Thyroid gland (tissue), 4 donors: ENCODE results near the gene TSGA10IP. TPM values are rescaled to one million over a fixed set of nuclear protein-coding genes. Genes with fewer than 3 reads are reported as not detected.

Experiments used
- DNase-seq, 2 donors: peaks; one replicate each; pipeline ENCODE4 v3.0.0-alpha.2; 2019
- H3K27ac ChIP-seq, 3 donors: fragments of 200-600 bp; sonication (generic); 1 replicate in 2 of 3; 2 replicates in 1 of 3; pipeline ENCODE4 v1.5.1; 2016 to 2019; ENCODE audit warnings: mild to moderate bottlenecking in 1 of 3, moderate library complexity in 1 of 3
- H3K27me3 ChIP-seq: fragments of 200-600 bp; sonication (generic); one replicate; pipeline ENCODE4 v1.5.1; 2019
- H3K36me3 ChIP-seq, 2 donors: fragments of 200-600 bp; sonication (generic); one replicate each; pipeline ENCODE4 v1.5.1; 2016 to 2019
- H3K4me1 ChIP-seq, 2 donors: fragments of 200-600 bp; sonication (generic); one replicate each; pipeline ENCODE4 v1.5.1; 2017 to 2019
- H3K4me3 ChIP-seq, 3 donors: fragments of 200-600 bp; sonication (generic); replicated peaks in 1 of 3; 1 replicate in 2 of 3; 2 replicates in 1 of 3; pipeline ENCODE4 v1.5.1; 2016; ENCODE audit warnings: mild to moderate bottlenecking in 1 of 3
- H3K9me3 ChIP-seq: fragments of 200-600 bp; sonication (generic); one replicate; pipeline ENCODE4 v1.5.1; 2017
- POLR2A ChIP-seq, 2 donors: fragments of 450-650 bp; IDR thresholded peaks; one replicate each; pipeline ENCODE4 v1.6.1; 2017; ENCODE audit warnings: antibody characterized with exemption in 2 of 2, mild to moderate bottlenecking in 2 of 2, moderate library complexity in 1 of 2
- WGBS, 2 donors: methylation state at CpG; one replicate each; pipeline ENCODE4 v1.1.5; 2017; 5-methylcytosine and 5-hydroxymethylcytosine counted together
- intact Hi-C: fragments of 100-400 bp; cut with DNase I; formaldehyde crosslinking; loops from one replicate; pipeline ENCODE4 v1.15.1; 2023
- total RNA-seq, 4 donors: library from RNA; depleted of rRNA; stranded (reverse); fragments of >200 nt; gene quantifications; one replicate each; pipeline ENCODE4 v1.2.3, GENCODE V29; 2016
- TF ChIP-seq, protein P1 (sequence below), 6 experiments: fragments of 200-600 bp in 3 of 6; fragments of 450-650 bp in 3 of 6; sonication (generic) in 3 of 6; IDR thresholded peaks; one replicate each; pipeline ENCODE4 v1.5.1; 2016 to 2019; ENCODE audit warnings: antibody characterized with exemption in 6 of 6, mild to moderate bottlenecking in 2 of 6, inconsistent platforms in 1 of 6, moderate library complexity in 1 of 6

The TSGA10IP gene
- total RNA-seq, 4 donors from 2014 or later, result 0.33 TPM; not detected in 3

DNA sequence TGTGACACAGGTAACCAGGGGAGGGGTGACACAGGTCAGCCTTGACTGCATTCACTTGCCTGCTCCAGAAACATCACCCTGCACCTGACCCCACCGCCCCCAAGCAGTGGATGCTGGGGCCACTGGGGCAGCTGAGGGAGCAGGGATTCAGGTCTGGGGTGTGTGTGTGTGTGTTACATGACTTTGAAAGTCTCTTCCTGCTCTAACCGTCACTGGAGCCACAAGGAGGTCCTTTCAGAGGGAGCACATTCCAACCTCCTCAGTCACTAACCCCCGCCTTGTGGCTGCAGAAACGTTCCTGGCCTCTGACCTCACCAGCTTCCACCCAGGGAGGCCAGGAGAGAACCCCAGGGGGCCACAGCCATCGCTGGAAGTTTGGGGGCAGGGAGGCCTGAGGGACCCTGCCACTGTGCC, 42.2 kb upstream of the TSGA10IP start:
- H3K27ac ChIP-seq, result no peak overlapping the region
- no peaks in the 10 kb centered on the region for H3K9me3 ChIP-seq
- H3K36me3 ChIP-seq, result no peaks in the 10 kb centered on the region
- no peak for TF ChIP-seq POLR2A (IDR thresholded peaks at IDR 0.05)
- TF ChIP-seq, protein P1, sequence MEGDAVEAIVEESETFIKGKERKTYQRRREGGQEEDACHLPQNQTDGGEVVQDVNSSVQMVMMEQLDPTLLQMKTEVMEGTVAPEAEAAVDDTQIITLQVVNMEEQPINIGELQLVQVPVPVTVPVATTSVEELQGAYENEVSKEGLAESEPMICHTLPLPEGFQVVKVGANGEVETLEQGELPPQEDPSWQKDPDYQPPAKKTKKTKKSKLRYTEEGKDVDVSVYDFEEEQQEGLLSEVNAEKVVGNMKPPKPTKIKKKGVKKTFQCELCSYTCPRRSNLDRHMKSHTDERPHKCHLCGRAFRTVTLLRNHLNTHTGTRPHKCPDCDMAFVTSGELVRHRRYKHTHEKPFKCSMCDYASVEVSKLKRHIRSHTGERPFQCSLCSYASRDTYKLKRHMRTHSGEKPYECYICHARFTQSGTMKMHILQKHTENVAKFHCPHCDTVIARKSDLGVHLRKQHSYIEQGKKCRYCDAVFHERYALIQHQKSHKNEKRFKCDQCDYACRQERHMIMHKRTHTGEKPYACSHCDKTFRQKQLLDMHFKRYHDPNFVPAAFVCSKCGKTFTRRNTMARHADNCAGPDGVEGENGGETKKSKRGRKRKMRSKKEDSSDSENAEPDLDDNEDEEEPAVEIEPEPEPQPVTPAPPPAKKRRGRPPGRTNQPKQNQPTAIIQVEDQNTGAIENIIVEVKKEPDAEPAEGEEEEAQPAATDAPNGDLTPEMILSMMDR (IDR thresholded peaks at IDR 0.05), result no peak
- no peak for DNase-seq
- WGBS, 2 donors, result 14 to 50% methylated on average over 4 of the region's 5 CpGs
- intact Hi-C loops, result no loop called here
- peaks cover 9% of the 10 kb centered on the region for H3K27me3 ChIP-seq
- no peak overlapping the region for H3K4me3 ChIP-seq
- peaks cover 13 to 15% of the 10 kb centered on the region in 2 donors for H3K4me1 ChIP-seq

DNA sequence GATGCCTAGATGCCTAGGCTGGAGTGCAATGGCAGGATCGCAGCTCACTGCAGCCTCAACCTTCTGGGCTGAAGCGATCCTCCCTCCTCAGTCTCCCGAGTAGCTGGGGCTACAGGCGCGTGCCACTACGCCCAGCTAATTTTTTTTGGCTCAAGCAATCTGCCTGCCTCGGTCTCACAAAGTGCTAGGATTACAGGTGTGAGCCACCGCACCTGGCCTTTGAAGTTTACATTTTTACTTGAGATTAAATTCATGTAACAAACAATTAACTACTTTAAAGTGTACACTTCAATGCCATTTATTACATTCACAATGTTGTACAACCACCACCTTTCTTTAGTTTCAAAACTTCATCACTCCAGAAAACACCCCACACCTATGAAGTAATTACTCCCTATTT, 41.6 kb upstream of the TSGA10IP start:
- intact Hi-C loops, result no loop called here
- TF ChIP-seq, protein P1 (IDR thresholded peaks at IDR 0.05), result no peak
- no peak for TF ChIP-seq POLR2A (IDR thresholded peaks at IDR 0.05)
- 83 to 84% methylated on average over 8 of the region's 8 CpGs for WGBS, 2 donors
- Histone ChIP-seq H3K27ac (no peak overlapping the region), H3K27me3 (peaks cover 9% of the 10 kb centered on the region), H3K36me3 (no peaks in the 10 kb centered on the region), H3K4me3 (no peak overlapping the region), H3K9me3 (no peaks in the 10 kb centered on the region), H3K4me1 (peaks cover 13 to 15% of the 10 kb centered on the region in 2 donors)
- DNase-seq, result no peak

DNA sequence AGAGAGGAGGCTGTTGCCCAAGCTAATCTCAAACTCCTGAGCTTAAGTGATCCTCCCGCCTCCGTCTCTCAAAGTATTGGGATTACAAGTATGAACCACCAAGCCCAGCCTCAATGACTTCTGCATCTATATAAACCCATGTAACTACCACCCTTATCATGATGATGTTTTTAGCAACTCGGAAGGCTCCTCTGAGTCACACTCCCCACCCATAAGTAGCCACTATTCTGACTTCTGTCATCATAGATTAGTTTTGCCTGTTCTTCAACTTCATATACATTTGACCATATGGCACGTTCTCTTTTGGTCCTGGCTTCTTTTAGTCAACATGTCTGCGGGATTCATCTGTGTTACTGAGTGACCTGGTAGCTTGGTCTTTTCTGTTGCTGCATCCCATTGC, 38.7 kb upstream of the TSGA10IP start:
- no peak overlapping the region for H3K4me3 ChIP-seq
- H3K36me3 ChIP-seq, result no peaks in the 10 kb centered on the region
- no peak for DNase-seq
- H3K4me1 ChIP-seq, result peaks cover 0 to 4% of the 10 kb centered on the region in 2 donors
- no peak overlapping the region for H3K27ac ChIP-seq
- TF ChIP-seq POLR2A (IDR thresholded peaks at IDR 0.05), result no peak
- intact Hi-C loops, result no loop called here
- H3K27me3 ChIP-seq, result no peaks in the 10 kb centered on the region
- H3K9me3 ChIP-seq, result no peaks in the 10 kb centered on the region
- 92% methylated on average over 5 of the region's 5 CpGs for WGBS, 2 donors

DNA sequence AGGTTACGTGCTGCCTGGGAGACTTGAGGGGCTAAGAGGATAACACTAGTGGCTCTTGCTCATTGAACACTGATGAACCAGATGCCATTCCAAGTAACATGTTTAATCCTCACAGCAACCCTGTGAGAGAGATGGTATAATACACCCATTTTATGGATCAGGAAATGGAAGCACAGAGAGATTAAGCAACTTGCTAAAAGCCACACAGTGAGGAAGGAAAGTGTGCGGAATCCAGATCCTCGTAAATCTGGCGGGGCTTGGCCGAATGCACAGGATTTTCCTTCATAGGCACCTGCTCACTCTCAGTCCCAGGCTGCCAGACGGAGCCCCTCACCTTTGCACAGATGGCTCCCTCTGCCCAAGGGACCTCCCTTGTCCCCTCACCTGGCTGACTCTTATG, 37.4 kb upstream of the TSGA10IP start:
- Histone ChIP-seq H3K9me3 (no peaks in the 10 kb centered on the region), H3K4me3 (no peak overlapping the region), H3K36me3 (no peaks in the 10 kb centered on the region), H3K4me1 (peaks cover 0 to 11% of the 10 kb centered on the region in 2 donors), H3K27ac (no peak overlapping the region), H3K27me3 (no peaks in the 10 kb centered on the region)
- no peak for DNase-seq
- TF ChIP-seq POLR2A (IDR thresholded peaks at IDR 0.05), result no peak
- TF ChIP-seq, protein P1 (IDR thresholded peaks at IDR 0.05), result no peak
- intact Hi-C loops, result no loop called here
- 86 to 93% methylated on average over 6 of the region's 6 CpGs for WGBS, 2 donors

DNA sequence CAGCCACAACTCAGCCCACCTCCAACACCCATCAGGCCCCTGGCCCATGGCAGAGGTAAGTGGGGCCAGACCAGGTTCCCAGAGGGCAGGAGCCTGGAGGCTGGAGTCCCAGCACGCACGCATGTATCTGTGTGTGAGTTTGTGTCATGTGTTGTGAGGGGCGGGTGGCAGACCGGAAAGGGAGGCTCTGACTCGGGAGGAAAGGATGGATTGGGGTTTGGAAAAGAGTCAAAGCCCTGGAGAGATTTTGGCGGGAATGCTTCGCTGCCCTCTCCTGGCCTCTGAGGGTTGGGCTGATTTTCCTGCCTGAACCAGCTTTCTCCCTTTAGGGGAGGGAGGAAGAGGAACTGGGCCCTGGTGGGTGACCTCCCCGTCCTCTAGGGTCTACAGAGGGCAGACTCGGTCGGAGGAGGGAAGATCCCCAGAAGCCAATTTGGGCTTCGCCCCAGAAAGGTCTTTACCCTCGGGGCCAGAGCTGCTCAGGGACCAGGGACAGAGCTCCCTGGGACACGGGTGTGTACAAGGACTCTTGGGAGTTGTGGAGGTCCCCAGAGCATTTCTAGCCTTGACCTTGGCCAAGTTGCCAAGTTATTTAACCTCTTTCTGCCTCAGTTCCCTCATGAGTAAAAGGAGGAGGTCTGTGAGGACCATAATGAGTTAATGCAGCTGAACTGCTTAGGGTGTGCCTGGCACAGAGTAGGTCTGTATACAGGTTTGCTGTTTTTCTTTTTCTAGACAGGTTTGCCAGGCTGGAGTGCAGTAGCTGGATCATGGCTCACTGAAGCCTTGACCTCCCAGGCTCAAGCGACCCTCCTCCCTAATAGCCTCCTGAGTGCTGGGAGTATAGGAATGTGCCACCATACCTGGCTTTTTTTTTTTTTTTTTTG, 33.4 kb upstream of the TSGA10IP start:
- intact Hi-C loops, result no loop called here
- no peaks in the 10 kb centered on the region for H3K27me3 ChIP-seq
- no peak for DNase-seq
- WGBS, 2 donors, result 20 to 21% methylated on average over 9 to 12 of the region's 14 CpGs
- H3K4me1 ChIP-seq, result peaks cover 2 to 31% of the 10 kb centered on the region in 2 donors
- H3K9me3 ChIP-seq, result no peaks in the 10 kb centered on the region
- H3K36me3 ChIP-seq, result no peaks in the 10 kb centered on the region
- H3K4me3 ChIP-seq, result no peak overlapping the region
- H3K27ac ChIP-seq, result no peak overlapping the region
- TF ChIP-seq POLR2A (IDR thresholded peaks at IDR 0.05), result no peak
- TF ChIP-seq, protein P1 (IDR thresholded peaks at IDR 0.05), result peak in 1 of 6 experiments; percentile 16
